GM23338 (cell line): ENCODE measurements around the gene SVIL. TPM values are rescaled to one million over a fixed set of nuclear protein-coding genes. Genes with fewer than 3 reads are reported as not detected.

Experiments
- ATAC-seq: fragments of 200-7000 bp; cut with Tn5 transposase; 3 replicates; pipeline ENCODE4 v1.9.1; 2020
- DNase-seq: peaks from one replicate; pipeline ENCODE4 v3.0.0-alpha.2; 2015; ENCODE audit warnings: low spot score
- H2AFZ ChIP-seq: fragments of 200-600 bp; sonication (generic); 2 replicates; pipeline ENCODE4 v1.8.0; 2016; ENCODE audit warnings: antibody characterized with exemption, mild to moderate bottlenecking, moderate library complexity
- H3F3A ChIP-seq: fragments of 200-600 bp; sonication (generic); replicated peaks from 2 replicates; pipeline ENCODE4 v1.8.0; 2017; ENCODE audit warnings: antibody characterized with exemption, mixed run types, low read depth
- H3K27ac ChIP-seq: fragments of 200-600 bp; sonication (generic); 2 replicates; pipeline ENCODE4 v1.6.1; 2016; ENCODE audit warnings: low read depth
- H3K27me3 ChIP-seq: fragments of 200-600 bp; sonication (generic); 2 replicates; pipeline ENCODE4 v1.8.0; 2016; ENCODE audit warnings: mild to moderate bottlenecking, mixed run types, moderate library complexity; ENCODE audit not compliant: insufficient read depth
- H3K36me3 ChIP-seq: fragments of 200-600 bp; sonication (generic); 2 replicates; pipeline ENCODE4 v1.8.0; 2016; ENCODE audit warnings: mild to moderate bottlenecking; ENCODE audit not compliant: insufficient read depth
- H3K4me1 ChIP-seq: fragments of 200-600 bp; sonication (generic); 2 replicates; pipeline ENCODE4 v1.8.0; 2016; ENCODE audit warnings: mild to moderate bottlenecking, moderate library complexity; ENCODE audit not compliant: insufficient read depth
- H3K4me2 ChIP-seq: fragments of 200-600 bp; sonication (generic); 2 replicates; pipeline ENCODE4 v1.7.1; 2017; ENCODE audit warnings: mixed run types
- H3K4me3 ChIP-seq: fragments of 200-600 bp; sonication (generic); 2 replicates; pipeline ENCODE4 v1.6.1; 2016; ENCODE audit warnings: mixed run types
- H3K79me2 ChIP-seq: fragments of 200-600 bp; sonication (generic); replicated peaks from 2 replicates; pipeline ENCODE4 v1.8.0; 2017; ENCODE audit warnings: mild to moderate bottlenecking; ENCODE audit not compliant: insufficient read depth
- H3K9me2 ChIP-seq: fragments of 200-600 bp; sonication (generic); 2 replicates; pipeline ENCODE4 v1.8.0; 2017; ENCODE audit not compliant: insufficient read depth
- H4K20me1 ChIP-seq: fragments of 200-600 bp; sonication (generic); replicated peaks from 2 replicates; pipeline ENCODE4 v1.8.0; 2017; ENCODE audit warnings: mild to moderate bottlenecking; ENCODE audit not compliant: insufficient read depth
- H3K27ac Mint-ChIP-seq: 2 replicates; pipeline ENCODE4 v1.8.0; 2020; ENCODE audit warnings: inconsistent platforms, mild to moderate bottlenecking, moderate library complexity, mixed read lengths
- H3K27me3 Mint-ChIP-seq: 3 replicates; pipeline ENCODE4 v1.8.0; 2022; ENCODE audit warnings: low read depth, mild to moderate bottlenecking, moderate library complexity, mixed read lengths, inconsistent platforms; ENCODE audit not compliant: insufficient read depth, poor library complexity
- H3K36me3 Mint-ChIP-seq: 3 replicates; pipeline ENCODE4 v1.8.0; 2021; ENCODE audit warnings: low read depth, mild to moderate bottlenecking, inconsistent platforms, moderate library complexity, mixed read lengths
- H3K4me1 Mint-ChIP-seq: 3 replicates; pipeline ENCODE4 v1.8.0; 2020; ENCODE audit warnings: mild to moderate bottlenecking, inconsistent platforms, mixed read lengths
- H3K4me3 Mint-ChIP-seq: 3 replicates; pipeline ENCODE4 v1.8.0; 2021; ENCODE audit warnings: moderate library complexity, mild to moderate bottlenecking, inconsistent platforms, mixed read lengths
- H3K9me3 Mint-ChIP-seq: 3 replicates; pipeline ENCODE4 v1.8.0; 2020; ENCODE audit warnings: moderate library complexity, mild to moderate bottlenecking, inconsistent platforms, mixed read lengths
- CREB1 ChIP-seq: fragments of 250-450 bp; sonication (Bioruptor Pico); IDR thresholded peaks from 2 replicates; pipeline ENCODE4 v1.5.0; 2020; ENCODE audit warnings: low read depth, mild to moderate bottlenecking, moderate library complexity
- ETS1 ChIP-seq: IDR thresholded peaks from 2 replicates; pipeline ENCODE4 v1.6.1; 2016; ENCODE audit warnings: antibody characterized with exemption
- EZH2 ChIP-seq: fragments of 200-600 bp; sonication (generic); IDR thresholded peaks from one replicate; pipeline ENCODE4 v1.8.0; 2017; ENCODE audit warnings: antibody characterized with exemption, mild to moderate bottlenecking, low read depth; ENCODE audit not compliant: unreplicated experiment
- EZH2phosphoT487 ChIP-seq: fragments of 200-600 bp; sonication (generic); IDR thresholded peaks from one replicate; pipeline ENCODE4 v1.8.1; 2018; ENCODE audit warnings: antibody characterized with exemption; ENCODE audit not compliant: unreplicated experiment
- JUNB ChIP-seq: IDR thresholded peaks from one replicate; pipeline ENCODE4 v1.6.1; 2016; ENCODE audit warnings: antibody characterized with exemption; ENCODE audit not compliant: unreplicated experiment
- NANOG ChIP-seq: IDR thresholded peaks from 2 replicates; pipeline ENCODE4 v1.6.1; 2016; ENCODE audit warnings: antibody characterized with exemption, borderline replicate concordance
- POLR2AphosphoS5 ChIP-seq: IDR thresholded peaks from 2 replicates; pipeline ENCODE4 v1.6.1; 2016; ENCODE audit warnings: antibody characterized with exemption, low read depth
- ZNF114 ChIP-seq: fragments of 250-450 bp; sonication (Bioruptor Pico); IDR thresholded peaks from 2 replicates; pipeline ENCODE4 v1.5.0; 2020; ENCODE audit warnings: mild to moderate bottlenecking, moderate library complexity
- ZNF462 ChIP-seq: fragments of 250-450 bp; sonication (Bioruptor Pico); IDR thresholded peaks from 2 replicates; pipeline ENCODE4 v1.5.0; 2020; ENCODE audit warnings: mild to moderate bottlenecking, moderate library complexity
- polyA plus RNA-seq: library from polyadenylated mRNA; unstranded; fragments of >200 nt; fragmentation: Nextera tagmentation; extraction: Ambion mirVana; gene quantifications from 2 replicates; pipeline ENCODE4 v1.2.1, GENCODE V29; 2016
- total RNA-seq: library from RNA; depleted of rRNA; stranded (reverse); fragments of >200 nt; shearing (Covaris generic); gene quantifications from 2 replicates; pipeline ENCODE4 v1.2.3, GENCODE V29; 2014

SVIL gene
- total and polyA plus RNA-seq, 2 experiments from 2014 or later: 8.8 to 34.9 TPM

GRCh38 chr10:29675984-29676383 is 41.2 kb upstream of the SVIL start (continued):
- TF ChIP-seq ZNF462 (CRISPR knock-in tag) (no peak), EZH2 (no peak), EZH2phosphoT487 (no peak), NANOG (no peak), CREB1 (CRISPR knock-in tag) (no peak), JUNB (no peak), ETS1 (no peak)

- Mint-ChIP-seq H3K4me1 (peaks cover 6% of the 10 kb centered on the region; the same call in 2 of the 3 replicates), H3K27ac (no peak overlapping the region), H3K9me3 (peaks cover 36% of the 10 kb centered on the region), H3K27me3 (peaks cover 3% of the 10 kb centered on the region), H3K4me3 (no peak overlapping the region), H3K36me3 (peaks cover 39% of the 10 kb centered on the region)
- Histone ChIP-seq H3K9me2 (no peaks in the 10 kb centered on the region), H3K4me3 (no peak overlapping the region), H3K27ac (no peak overlapping the region), H3K36me3 (no peaks in the 10 kb centered on the region), H3K4me1 (peaks cover 3% of the 10 kb centered on the region), H2AFZ (no peak overlapping the region), H3K27me3 (no peaks in the 10 kb centered on the region), H3F3A (no peaks in the 10 kb centered on the region), H3K4me2 (no peak overlapping the region), H3K79me2 (no peaks in the 10 kb centered on the region), H4K20me1 (no peaks in the 10 kb centered on the region)
- ATAC-seq: no peak
- DNase-seq: no peak
- TF ChIP-seq ZNF114 (CRISPR knock-in tag) (no peak), NANOG (no peak), POLR2AphosphoS5 (no peak), ETS1 (no peak)
Measured at GRCh38 chr10:29671968-29672367, 37.2 kb upstream of the SVIL start.
